ENCODE measurements around the gene PDRG1.

Gene PDRG1

DNA sequence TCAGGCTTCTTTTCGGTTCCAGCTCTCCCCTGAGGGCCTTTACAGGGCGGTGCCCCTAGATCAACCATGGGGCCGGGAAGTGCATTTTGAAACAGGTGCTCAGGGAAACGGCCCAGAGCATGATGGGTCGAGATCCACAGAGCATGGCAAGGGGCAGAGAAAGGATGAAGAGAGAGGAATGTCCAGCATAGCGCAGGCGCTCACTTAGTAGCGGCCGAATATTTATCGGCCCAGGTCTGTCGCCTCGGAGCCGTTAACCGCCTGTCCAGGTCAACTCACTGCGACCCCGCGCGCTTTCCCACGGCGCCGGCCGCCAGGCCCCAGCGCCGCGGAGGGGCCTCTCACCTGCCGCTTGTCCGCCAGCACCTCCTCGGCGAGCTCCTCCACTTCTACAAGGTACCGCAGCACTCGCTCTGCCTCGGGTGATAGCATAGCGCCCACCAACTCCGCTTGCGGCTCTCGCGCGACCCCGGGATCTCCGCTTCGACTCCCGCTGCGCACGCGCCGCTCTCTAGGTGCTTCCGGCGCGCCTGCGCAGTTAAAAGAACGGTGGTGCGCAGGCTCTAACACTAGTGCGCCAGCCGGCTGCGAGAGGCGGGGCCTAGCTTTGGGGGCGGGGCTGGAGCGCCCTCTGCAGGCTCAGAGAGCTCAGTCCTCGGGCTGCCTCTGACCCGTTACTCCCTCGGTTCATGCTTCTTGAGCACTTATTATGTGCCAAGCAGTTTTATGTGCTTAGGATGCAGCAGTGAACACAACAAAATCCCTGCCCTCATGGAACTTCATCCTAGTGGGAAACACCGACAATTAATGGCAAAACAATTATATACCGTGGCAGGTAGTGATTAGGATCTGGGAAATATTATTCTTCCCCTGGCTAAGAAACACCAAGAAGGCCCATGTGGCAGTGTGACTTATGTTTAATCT lies at the start of gene PDRG1:
TSS of gene PDRG1 (minus strand) at position 517 of the 924 bp plus-strand sequence. CDS start at position 432, 85 bp downstream.
- peak; percentile 77 for TF ChIP-seq POLR2A (IDR thresholded peaks at IDR 0.05; ENCODE audit: low read depth, low read length)
- DNase-seq (ENCODE audit: insufficient read length, low spot score) (peak; percentile 90), FAIRE-seq (no peak)

GRCh38 chr20:31998246-31998645 lies 46.4 kb upstream of the PDRG1 start:
- TF ChIP-seq POLR2A (IDR thresholded peaks at IDR 0.05; ENCODE audit: low read depth, low read length): no peak
- no peak for FAIRE-seq

GRCh38 chr20:31996996-31997395 lies 45.1 kb upstream of the PDRG1 start:
- TF ChIP-seq POLR2A (IDR thresholded peaks at IDR 0.05; ENCODE audit: low read depth, low read length): no peak
- FAIRE-seq (no peak), DNase-seq (ENCODE audit: insufficient read length, low spot score) (no peak)

More at GRCh38 chr20:31998246-31998645, 46.4 kb upstream of the PDRG1 start:
- no peak for DNase-seq (ENCODE audit: insufficient read length, low spot score)

DNA sequence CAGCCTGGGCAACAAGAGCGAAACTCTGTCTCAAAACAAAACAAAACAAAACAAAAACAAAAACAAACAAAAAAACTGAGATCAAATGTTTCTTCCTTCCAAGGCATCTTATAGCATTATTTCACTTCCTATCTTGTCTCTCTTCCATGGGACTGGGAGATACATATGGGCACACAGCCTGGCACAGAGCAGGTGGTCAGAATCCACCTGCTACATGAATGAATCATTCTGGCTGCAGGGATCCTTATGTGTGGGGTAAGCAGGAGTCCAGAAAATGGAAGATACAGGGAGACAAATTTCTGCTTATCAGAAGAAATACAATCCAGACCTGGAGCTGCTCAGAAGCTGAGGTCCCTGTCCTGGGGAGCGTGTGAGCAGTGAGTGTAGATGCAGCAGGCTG lies 40.2 kb upstream of the PDRG1 start:
- DNase-seq (ENCODE audit: insufficient read length, low spot score): no peak
- FAIRE-seq: no peak
- TF ChIP-seq POLR2A (IDR thresholded peaks at IDR 0.05; ENCODE audit: low read depth, low read length): no peak

- no peak for DNase-seq (ENCODE audit: insufficient read length, low spot score)
- no peak for TF ChIP-seq POLR2A (IDR thresholded peaks at IDR 0.05; ENCODE audit: low read depth, low read length)
- no peak for FAIRE-seq
Measured at GRCh38 chr20:31991339-31991705, 39.5 kb upstream of the PDRG1 start.

GRCh38 chr20:31990641-31991338 lies 38.9 kb upstream of the PDRG1 start:
- FAIRE-seq: no peak

DNA sequence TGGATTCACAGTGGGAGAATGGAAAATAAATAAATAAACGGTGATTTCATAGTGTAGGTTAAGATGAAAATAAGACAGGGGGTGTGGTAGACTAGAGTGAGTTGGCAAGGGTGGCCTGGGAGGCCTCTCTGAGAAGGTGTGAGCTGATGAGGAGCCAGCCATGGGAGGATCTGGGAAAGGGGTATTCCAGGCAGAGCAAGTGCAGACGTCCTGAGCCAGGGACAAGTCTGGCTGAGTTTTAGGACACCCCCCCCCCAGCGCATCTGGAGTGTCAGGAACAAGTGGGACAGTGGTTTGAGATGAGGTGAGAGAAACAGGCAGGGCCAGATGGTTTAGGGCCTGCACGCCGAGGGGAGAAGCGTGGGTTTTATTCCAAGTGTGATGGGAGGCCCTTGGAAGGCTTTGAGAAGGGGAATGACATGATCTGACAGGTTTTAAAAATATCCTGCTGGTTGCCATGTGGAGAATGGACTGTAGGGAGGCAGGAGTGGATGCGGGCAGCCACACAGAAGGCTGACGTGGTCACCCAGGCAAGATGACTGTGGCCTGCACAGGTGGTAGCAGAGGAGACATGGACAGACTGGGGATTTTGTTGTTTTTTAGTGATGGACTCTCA lies 37.3 kb upstream of the PDRG1 start:
- no peak for FAIRE-seq
- TF ChIP-seq POLR2A (IDR thresholded peaks at IDR 0.05; ENCODE audit: low read depth, low read length): no peak
- DNase-seq (ENCODE audit: insufficient read length, low spot score): no peak

More at GRCh38 chr20:31990641-31991338, 38.9 kb upstream of the PDRG1 start:
- no peak for DNase-seq (ENCODE audit: insufficient read length, low spot score)
- TF ChIP-seq POLR2A (IDR thresholded peaks at IDR 0.05; ENCODE audit: low read depth, low read length): no peak

DNA sequence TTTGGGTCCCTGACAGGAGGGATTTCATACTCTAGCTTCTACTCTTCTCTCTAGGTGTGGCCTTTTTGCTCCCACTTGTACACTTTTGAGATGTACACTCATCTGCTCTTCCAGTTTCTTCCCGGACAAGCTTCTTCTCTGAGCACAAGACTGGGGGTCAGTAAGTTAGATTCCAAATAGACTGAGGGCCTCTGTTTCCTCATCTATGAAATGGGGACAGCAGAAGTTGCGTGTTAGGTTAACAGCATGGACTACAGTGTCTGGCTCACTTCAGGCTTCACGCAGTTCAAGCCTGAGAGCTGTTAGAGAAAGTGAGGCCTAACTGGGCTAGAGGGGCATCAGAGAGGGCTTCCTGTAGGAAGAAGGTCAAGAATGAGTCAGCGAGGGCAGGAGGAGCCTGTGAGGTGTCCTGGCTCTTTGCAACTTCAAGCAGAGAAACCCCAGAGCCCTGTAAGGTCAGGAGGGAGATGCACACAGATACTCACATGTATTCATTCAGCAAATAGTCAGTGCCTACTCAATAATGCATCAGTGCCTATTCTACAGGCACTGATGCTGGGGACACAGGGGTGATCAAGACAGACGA lies 36.7 kb upstream of the PDRG1 start:
- FAIRE-seq: no peak
- no peak for TF ChIP-seq POLR2A (IDR thresholded peaks at IDR 0.05; ENCODE audit: low read depth, low read length)
- DNase-seq (ENCODE audit: insufficient read length, low spot score): no peak

GRCh38 chr20:31987744-31988143 lies 35.9 kb upstream of the PDRG1 start:
- peak; percentile 60 for DNase-seq (ENCODE audit: insufficient read length, low spot score)
- no peak for FAIRE-seq
- TF ChIP-seq POLR2A (IDR thresholded peaks at IDR 0.05; ENCODE audit: low read depth, low read length): no peak

GRCh38 chr20:31984981-31985471 lies 33.2 kb upstream of the PDRG1 start:
- FAIRE-seq: no peak
- no peak for TF ChIP-seq POLR2A (IDR thresholded peaks at IDR 0.05; ENCODE audit: low read depth, low read length)
- no peak for DNase-seq (ENCODE audit: insufficient read length, low spot score)

- no peak for FAIRE-seq
Measured at GRCh38 chr20:31981784-31982183, 29.9 kb upstream of the PDRG1 start.

GRCh38 chr20:31979713-31980426 lies 28.0 kb upstream of the PDRG1 start:
- FAIRE-seq: no peak
- no peak for DNase-seq (ENCODE audit: insufficient read length, low spot score)
- TF ChIP-seq POLR2A (IDR thresholded peaks at IDR 0.05; ENCODE audit: low read depth, low read length): no peak

More at GRCh38 chr20:31981784-31982183, 29.9 kb upstream of the PDRG1 start:
- TF ChIP-seq POLR2A (IDR thresholded peaks at IDR 0.05; ENCODE audit: low read depth, low read length): no peak
- no peak for DNase-seq (ENCODE audit: insufficient read length, low spot score)

DNA sequence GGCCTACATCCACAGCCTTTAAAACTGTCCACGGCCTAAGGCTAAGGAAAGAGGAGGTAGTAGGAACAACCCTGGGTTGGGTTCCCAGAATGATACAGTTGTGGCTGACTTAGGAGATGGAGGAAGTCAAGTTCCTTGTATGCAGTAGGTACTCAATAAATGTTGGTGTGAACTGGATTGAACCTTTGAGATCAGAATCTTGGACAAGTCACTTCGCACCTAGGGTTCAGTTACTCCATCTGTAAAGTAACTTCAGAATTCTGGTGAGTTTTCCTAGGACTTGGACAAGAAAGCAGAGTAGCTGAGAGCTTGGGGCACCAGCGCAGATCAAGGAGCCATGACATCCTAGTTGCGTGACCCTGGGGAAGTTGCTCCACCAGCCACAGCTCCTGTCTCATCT lies 25.2 kb upstream of the PDRG1 start:
- FAIRE-seq (no peak), DNase-seq (ENCODE audit: insufficient read length, low spot score) (no peak)
- no peak for TF ChIP-seq POLR2A (IDR thresholded peaks at IDR 0.05; ENCODE audit: low read depth, low read length)
